Hepatocyte (in vitro differentiated cells): ENCODE data around the gene BLVRB. TPM values are rescaled to one million over a fixed set of nuclear protein-coding genes. Genes with fewer than 3 reads are reported as not detected.

Experiments used
- DNase-seq: peaks from one replicate; pipeline ENCODE4 v3.0.0-alpha.2; 2016; ENCODE audit warnings: low spot score
- H2AFZ ChIP-seq: fragments of 200-600 bp; sonication (generic); 2 replicates; pipeline ENCODE4 v1.6.0; 2016; ENCODE audit warnings: antibody characterized with exemption, mild to moderate bottlenecking
- H3K27ac ChIP-seq: fragments of 200-600 bp; sonication (generic); 2 replicates; pipeline ENCODE4 v1.5.1; 2016; ENCODE audit warnings: mild to moderate bottlenecking
- H3K27me3 ChIP-seq: fragments of 200-600 bp; sonication (generic); 2 replicates; pipeline ENCODE4 v1.6.1; 2016
- H3K36me3 ChIP-seq: fragments of 200-600 bp; sonication (generic); replicated peaks from 2 replicates; pipeline ENCODE4 v1.5.1; 2016; ENCODE audit warnings: low read depth; ENCODE audit not compliant: insufficient read depth
- H3K4me1 ChIP-seq: fragments of 200-600 bp; sonication (generic); 2 replicates; pipeline ENCODE4 v1.5.1; 2016; ENCODE audit warnings: mild to moderate bottlenecking, moderate library complexity; ENCODE audit not compliant: insufficient read depth
- H3K4me2 ChIP-seq: fragments of 200-600 bp; sonication (generic); 2 replicates; pipeline ENCODE4 v1.6.0; 2016
- H3K4me3 ChIP-seq: fragments of 200-600 bp; sonication (generic); 2 replicates; pipeline ENCODE4 v1.5.1; 2016; ENCODE audit warnings: mild to moderate bottlenecking
- H3K79me2 ChIP-seq: fragments of 200-600 bp; sonication (generic); 2 replicates; pipeline ENCODE4 v1.6.0; 2017; ENCODE audit warnings: mild to moderate bottlenecking
- H3K9me2 ChIP-seq: fragments of 200-600 bp; sonication (generic); replicated peaks from 2 replicates; pipeline ENCODE4 v1.6.0; 2017; ENCODE audit warnings: mild to moderate bottlenecking; ENCODE audit not compliant: insufficient read depth
- H3K9me3 ChIP-seq: fragments of 200-600 bp; sonication (generic); 2 replicates; pipeline ENCODE4 v1.5.1; 2016; ENCODE audit warnings: low read depth, mild to moderate bottlenecking
- H4K20me1 ChIP-seq: fragments of 200-600 bp; sonication (generic); 2 replicates; pipeline ENCODE4 v1.6.0; 2016; ENCODE audit warnings: mild to moderate bottlenecking; ENCODE audit not compliant: insufficient read depth, poor library complexity, severe bottlenecking
- EZH2 ChIP-seq: fragments of 200-600 bp; sonication (generic); IDR thresholded peaks from 2 replicates; pipeline ENCODE4 v1.6.1; 2016; ENCODE audit warnings: antibody characterized with exemption, mild to moderate bottlenecking, borderline replicate concordance
- EZH2phosphoT487 ChIP-seq: fragments of 200-600 bp; sonication (generic); IDR thresholded peaks from one replicate; pipeline ENCODE4 v1.6.1; 2018; ENCODE audit warnings: antibody characterized with exemption, mild to moderate bottlenecking, low read depth, moderate library complexity; ENCODE audit not compliant: unreplicated experiment, severe bottlenecking
- WGBS: methylation state at CpG from one replicate; pipeline ENCODE4 v1.1.6; 2016; ENCODE audit warnings: low lambda C conversion rate; ENCODE audit errors: missing lambda C conversion rate; 5-methylcytosine and 5-hydroxymethylcytosine counted together
- polyA plus RNA-seq: library from polyadenylated mRNA; unstranded; fragments of >200 nt; fragmentation: Nextera tagmentation; extraction: Ambion mirVana; gene quantifications from 2 replicates; pipeline ENCODE4 v1.2.1, GENCODE V29; 2016
- total RNA-seq: library from RNA; depleted of rRNA; stranded (reverse); fragments of >200 nt; gene quantifications from 2 replicates; pipeline ENCODE4 v1.2.3, GENCODE V29; 2014
- TF ChIP-seq, protein P1 (sequence below): fragments of 200-600 bp; sonication (generic); IDR thresholded peaks from 2 replicates; pipeline ENCODE4 v1.5.1; 2016; ENCODE audit warnings: antibody characterized with exemption, mild to moderate bottlenecking; ENCODE audit not compliant: poor library complexity

The BLVRB gene
- total and polyA plus RNA-seq, 2 experiments from 2014 or later = 114 to 157 TPM

- Histone ChIP-seq H3K4me3 (no peak overlapping the region), H3K79me2 (no peaks in the 10 kb centered on the region), H3K9me2 (no peaks in the 10 kb centered on the region), H3K9me3 (no peaks in the 10 kb centered on the region), H4K20me1 (no peaks in the 10 kb centered on the region), H3K36me3 (no peaks in the 10 kb centered on the region), H3K27ac (no peak overlapping the region), H3K4me1 (no peaks in the 10 kb centered on the region), H2AFZ (no peak overlapping the region), H3K4me2 (no peak overlapping the region), H3K27me3 (peaks cover 28% of the 10 kb centered on the region)
- no peak for DNase-seq
- TF ChIP-seq, protein P1, sequence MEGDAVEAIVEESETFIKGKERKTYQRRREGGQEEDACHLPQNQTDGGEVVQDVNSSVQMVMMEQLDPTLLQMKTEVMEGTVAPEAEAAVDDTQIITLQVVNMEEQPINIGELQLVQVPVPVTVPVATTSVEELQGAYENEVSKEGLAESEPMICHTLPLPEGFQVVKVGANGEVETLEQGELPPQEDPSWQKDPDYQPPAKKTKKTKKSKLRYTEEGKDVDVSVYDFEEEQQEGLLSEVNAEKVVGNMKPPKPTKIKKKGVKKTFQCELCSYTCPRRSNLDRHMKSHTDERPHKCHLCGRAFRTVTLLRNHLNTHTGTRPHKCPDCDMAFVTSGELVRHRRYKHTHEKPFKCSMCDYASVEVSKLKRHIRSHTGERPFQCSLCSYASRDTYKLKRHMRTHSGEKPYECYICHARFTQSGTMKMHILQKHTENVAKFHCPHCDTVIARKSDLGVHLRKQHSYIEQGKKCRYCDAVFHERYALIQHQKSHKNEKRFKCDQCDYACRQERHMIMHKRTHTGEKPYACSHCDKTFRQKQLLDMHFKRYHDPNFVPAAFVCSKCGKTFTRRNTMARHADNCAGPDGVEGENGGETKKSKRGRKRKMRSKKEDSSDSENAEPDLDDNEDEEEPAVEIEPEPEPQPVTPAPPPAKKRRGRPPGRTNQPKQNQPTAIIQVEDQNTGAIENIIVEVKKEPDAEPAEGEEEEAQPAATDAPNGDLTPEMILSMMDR = no peak
- TF ChIP-seq EZH2 = no peak
- 87% methylated on average over 8 of the region's 8 CpGs for WGBS
These were observed 43.3 kb upstream of the BLVRB start for GRCh38 chr19:40508739-40509260.

GRCh38 chr19:40507892-40508291, 42.3 kb upstream of the BLVRB start:
- Histone ChIP-seq H3K9me3 (no peaks in the 10 kb centered on the region), H3K79me2 (no peaks in the 10 kb centered on the region), H3K36me3 (no peaks in the 10 kb centered on the region), H3K27me3 (peaks cover 20% of the 10 kb centered on the region), H3K4me2 (no peak overlapping the region), H3K4me3 (no peak overlapping the region), H2AFZ (no peak overlapping the region), H3K9me2 (no peaks in the 10 kb centered on the region), H4K20me1 (no peaks in the 10 kb centered on the region), H3K4me1 (no peaks in the 10 kb centered on the region), H3K27ac (no peak overlapping the region)
- WGBS = 49% methylated on average over 2 of the region's 2 CpGs
- DNase-seq = no peak
- TF ChIP-seq, protein P1 = no peak
- no peak for TF ChIP-seq EZH2
- TF ChIP-seq EZH2phosphoT487 = no peak

DNA sequence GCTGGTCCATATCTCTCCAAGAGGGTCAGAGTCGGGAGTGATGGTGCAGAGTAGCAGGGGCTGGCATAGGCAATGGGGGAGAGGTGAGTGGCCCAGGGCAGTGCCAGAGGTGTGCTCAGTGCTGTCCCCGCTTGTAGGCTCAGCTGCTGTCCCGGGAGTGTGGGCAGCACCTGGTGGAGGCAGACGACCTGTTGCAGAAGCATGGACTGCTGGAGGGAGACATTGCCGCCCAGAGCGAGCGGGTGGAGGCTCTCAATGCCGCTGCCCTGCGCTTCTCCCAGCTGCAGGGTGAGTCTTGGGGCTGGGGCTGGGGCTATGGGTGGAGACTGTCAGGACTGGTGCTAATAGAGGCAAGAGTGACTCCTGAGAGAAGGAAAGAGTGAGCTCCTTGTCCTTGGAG, 40.6 kb upstream of the BLVRB start:
- Histone ChIP-seq H3K27ac (no peak overlapping the region), H3K9me2 (no peaks in the 10 kb centered on the region), H3K27me3 (peaks cover 3% of the 10 kb centered on the region), H3K4me3 (no peak overlapping the region), H3K4me2 (no peak overlapping the region), H3K36me3 (no peaks in the 10 kb centered on the region), H3K9me3 (no peaks in the 10 kb centered on the region), H3K79me2 (no peaks in the 10 kb centered on the region), H4K20me1 (no peaks in the 10 kb centered on the region), H2AFZ (no peak overlapping the region), H3K4me1 (no peaks in the 10 kb centered on the region)
- 68% methylated on average over 9 of the region's 9 CpGs for WGBS
- no peak for TF ChIP-seq EZH2phosphoT487
- TF ChIP-seq, protein P1 = no peak
- no peak for DNase-seq

DNA sequence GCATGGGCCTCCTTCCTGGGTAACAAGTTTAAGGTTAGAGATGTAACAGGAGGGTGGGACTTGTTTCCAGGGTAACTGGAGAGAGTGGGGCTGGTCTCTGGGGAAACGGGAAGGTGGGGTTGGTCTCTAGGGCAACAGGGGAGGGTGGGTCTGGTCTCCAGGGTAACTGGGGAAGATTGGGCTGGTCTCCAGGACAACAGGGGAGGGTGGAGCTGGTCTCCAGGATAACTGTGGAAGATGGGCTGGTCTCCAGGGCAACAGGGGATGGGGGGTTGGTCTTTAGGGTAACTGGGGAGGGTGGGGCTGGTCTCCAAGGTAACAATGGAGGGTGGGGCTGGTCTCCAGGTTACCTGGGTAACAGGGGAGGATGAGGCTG, 37.8 kb upstream of the BLVRB start:
- 46% methylated on average over 1 of the region's 1 CpG for WGBS

More for the DNA sequence above, 37.8 kb upstream of the BLVRB start:
- Histone ChIP-seq H3K4me2 (no peak overlapping the region), H4K20me1 (no peaks in the 10 kb centered on the region), H3K27me3 (peaks cover 3% of the 10 kb centered on the region), H3K9me2 (no peaks in the 10 kb centered on the region), H3K4me3 (no peak overlapping the region), H2AFZ (no peak overlapping the region), H3K36me3 (no peaks in the 10 kb centered on the region), H3K4me1 (no peaks in the 10 kb centered on the region), H3K9me3 (no peaks in the 10 kb centered on the region), H3K79me2 (no peaks in the 10 kb centered on the region), H3K27ac (no peak overlapping the region)
- DNase-seq = no peak
- no peak for TF ChIP-seq EZH2phosphoT487
- TF ChIP-seq, protein P1 = no peak
- TF ChIP-seq EZH2 = no peak
